Stimulated activated CD8-positive, alpha-beta memory T cell treated with anti-CD3 and anti-CD28 coated beads, Interleukin-4, amount 100 ng/mL, for 1 hour (primary cell): Measurements from ENCODE around the gene CA9.

Source experiments
- DNase-seq, 2 donors: peaks; one replicate each; pipeline ENCODE4 v3.0.0-alpha.2; 2020; ENCODE audit warnings: low read depth in 2 of 2, low spot score in 1 of 2

Gene CA9

GRCh38 chr9:35690614-35691333 lies 17.0 kb downstream of the CA9 start:
- peak in 1 of 2 donors; percentile 4 for DNase-seq

- no peak for DNase-seq
Measured at GRCh38 chr9:35691334-35691650, 17.6 kb downstream of the CA9 start.

- no peak for DNase-seq
Measured at GRCh38 chr9:35691757-35692301, 18.1 kb downstream of the CA9 start.

- DNase-seq: no peak
Measured at GRCh38 chr9:35695943-35696401, 22.2 kb downstream of the CA9 start.

GRCh38 chr9:35696520-35697215 lies 22.9 kb downstream of the CA9 start:
- peak; percentile 15 to 27 for DNase-seq

GRCh38 chr9:35697486-35697885 lies 23.8 kb downstream of the CA9 start:
- DNase-seq: no peak

- DNase-seq: no peak
Measured at GRCh38 chr9:35698231-35698630, 24.5 kb downstream of the CA9 start.

- no peak for DNase-seq
Measured at GRCh38 chr9:35700031-35700430, 26.3 kb downstream of the CA9 start.

- no peak for DNase-seq
Measured at GRCh38 chr9:35700942-35701341, 27.2 kb downstream of the CA9 start.

GRCh38 chr9:35702696-35703095 lies 29.0 kb downstream of the CA9 start:
- no peak for DNase-seq

GRCh38 chr9:35703906-35704672 lies 30.4 kb downstream of the CA9 start:
- DNase-seq: no peak

- no peak for DNase-seq
Measured at GRCh38 chr9:35705372-35705771, 31.6 kb downstream of the CA9 start.

- DNase-seq: no peak
Measured at GRCh38 chr9:35705836-35706430, 32.2 kb downstream of the CA9 start.

GRCh38 chr9:35706951-35707350 lies 33.2 kb downstream of the CA9 start:
- no peak for DNase-seq

- no peak for DNase-seq
Measured at GRCh38 chr9:35708146-35708545, 34.4 kb downstream of the CA9 start.

GRCh38 chr9:35710818-35711500 lies 37.2 kb downstream of the CA9 start:
- DNase-seq: no peak

- no peak for DNase-seq
Measured at GRCh38 chr9:35711501-35712428, 38.0 kb downstream of the CA9 start.

- no peak for DNase-seq
Measured at GRCh38 chr9:35712762-35713400, 39.2 kb downstream of the CA9 start.

GRCh38 chr9:35713578-35713977 lies 39.9 kb downstream of the CA9 start:
- DNase-seq: no peak
